Stimulated activated effector memory CD8-positive, alpha-beta T cell treated with anti-CD3 and anti-CD28 coated beads, Interleukin-12 subunit alpha, Interleukin-12 subunit beta, amount 100 ng/mL, for 72 hours (primary cell): ENCODE data around the gene NUMB.
A peak's percentile ranks its signal among the peaks of the same experiment; 100 is the strongest.

Experiments
- ATAC-seq: fragments of 150-1000 bp; cut with Tn5 transposase; 2 replicates; pipeline ENCODE4 v1.10.0; 2021
- DNase-seq, 2 donors: peaks; one replicate each; pipeline ENCODE4 v3.0.0; 2021 to 2022; ENCODE audit warnings: low spot score in 2 of 2
- H3K27ac Mint-ChIP-seq: one replicate; pipeline ENCODE4 v1.8.0; 2022; ENCODE audit warnings: mild to moderate bottlenecking, mixed read lengths
- H3K36me3 Mint-ChIP-seq: one replicate; pipeline ENCODE4 v1.8.0; 2022; ENCODE audit warnings: mild to moderate bottlenecking, mixed read lengths
- H3K4me1 Mint-ChIP-seq: one replicate; pipeline ENCODE4 v1.8.0; 2022; ENCODE audit warnings: mixed read lengths
- H3K4me3 Mint-ChIP-seq: one replicate; pipeline ENCODE4 v1.8.0; 2022; ENCODE audit warnings: mild to moderate bottlenecking, mixed read lengths
- H3K9me3 Mint-ChIP-seq: one replicate; pipeline ENCODE4 v1.8.0; 2022; ENCODE audit warnings: mixed read lengths

NUMB gene

DNA sequence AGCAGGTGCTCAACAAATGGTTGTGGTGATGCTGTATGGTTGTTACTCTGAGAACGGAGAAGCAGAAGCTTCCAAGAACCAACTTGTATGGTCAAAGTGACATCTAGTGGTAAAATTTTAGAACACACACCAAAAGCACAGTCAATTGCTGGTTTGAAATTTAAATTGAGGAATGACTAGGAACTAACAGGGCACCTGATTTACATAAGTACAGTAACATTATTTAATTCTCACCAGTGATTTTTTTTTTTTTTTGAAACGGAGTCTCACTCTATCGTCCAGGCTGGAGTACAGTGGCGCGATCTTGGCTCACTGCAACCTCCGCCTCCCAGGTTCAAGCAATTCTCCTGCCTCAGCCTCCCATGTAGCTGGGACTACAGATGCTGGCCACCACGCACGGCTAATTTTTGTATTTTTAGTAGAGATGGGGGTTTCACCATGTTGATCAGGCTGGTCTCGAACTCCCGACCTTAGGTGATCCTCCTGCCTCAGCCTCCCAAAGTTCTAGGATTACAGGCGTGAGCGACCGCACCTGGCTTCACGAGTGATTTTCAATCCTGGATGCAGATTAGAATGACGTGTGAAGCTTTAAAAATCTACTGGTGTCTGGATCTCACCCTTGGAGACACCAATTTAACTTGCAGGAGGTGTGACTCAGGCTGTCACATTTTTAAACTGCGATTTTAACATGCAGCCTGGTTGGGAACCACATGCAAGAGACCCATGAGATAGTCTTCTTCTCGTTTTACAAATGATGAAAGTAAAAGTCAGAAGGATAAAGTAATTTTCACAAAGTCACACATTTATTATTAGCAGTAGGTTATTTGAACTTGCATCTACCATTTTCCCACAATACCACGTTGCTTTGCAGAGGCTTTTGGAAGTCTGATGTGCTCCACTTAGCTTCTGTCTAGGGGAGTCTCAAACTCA, 14.1 kb upstream of the NUMB start:
- DNase-seq: no peak
- no peaks in the 10 kb centered on the region for H3K36me3 Mint-ChIP-seq
- no peak overlapping the region for H3K27ac Mint-ChIP-seq
- peaks cover 13% of the 10 kb centered on the region for H3K4me1 Mint-ChIP-seq
- no peaks in the 10 kb centered on the region for H3K9me3 Mint-ChIP-seq
- no peak overlapping the region for H3K4me3 Mint-ChIP-seq
- peak; percentile 27 for ATAC-seq

DNA sequence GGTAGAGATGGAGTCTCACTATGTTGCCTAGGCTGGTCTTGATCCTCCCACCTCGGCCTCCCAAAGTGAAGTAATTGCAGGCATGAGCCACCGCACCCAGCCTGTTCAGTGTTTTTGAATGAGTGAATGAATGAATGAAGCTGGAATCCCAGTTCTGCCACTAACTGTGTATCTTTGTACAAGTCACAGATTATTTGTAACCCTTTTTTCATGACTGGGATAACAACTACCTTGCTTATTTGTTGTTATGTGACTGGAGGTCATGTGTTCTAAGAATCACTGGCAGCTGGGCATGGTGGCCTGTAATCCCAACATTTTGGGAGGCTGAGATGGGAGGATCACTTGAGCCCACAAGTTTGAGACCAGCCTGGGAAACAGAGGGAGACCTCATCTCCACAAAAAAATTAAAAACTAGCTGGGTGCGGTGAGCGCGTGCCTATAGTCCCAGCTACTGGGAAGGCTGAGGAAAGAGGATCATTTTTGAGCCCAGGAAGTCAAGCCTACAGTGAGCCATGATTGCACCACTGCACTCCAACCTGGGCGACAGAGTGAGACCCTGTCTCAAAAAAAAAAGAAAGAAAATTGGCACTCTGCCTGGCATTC, 13.3 kb upstream of the NUMB start:
- peaks cover 21% of the 10 kb centered on the region for H3K4me1 Mint-ChIP-seq
- H3K9me3 Mint-ChIP-seq: no peaks in the 10 kb centered on the region
- DNase-seq (no peak), ATAC-seq (no peak)
- H3K36me3 Mint-ChIP-seq: no peaks in the 10 kb centered on the region
- H3K27ac Mint-ChIP-seq: no peak overlapping the region
- no peak overlapping the region for H3K4me3 Mint-ChIP-seq

DNA sequence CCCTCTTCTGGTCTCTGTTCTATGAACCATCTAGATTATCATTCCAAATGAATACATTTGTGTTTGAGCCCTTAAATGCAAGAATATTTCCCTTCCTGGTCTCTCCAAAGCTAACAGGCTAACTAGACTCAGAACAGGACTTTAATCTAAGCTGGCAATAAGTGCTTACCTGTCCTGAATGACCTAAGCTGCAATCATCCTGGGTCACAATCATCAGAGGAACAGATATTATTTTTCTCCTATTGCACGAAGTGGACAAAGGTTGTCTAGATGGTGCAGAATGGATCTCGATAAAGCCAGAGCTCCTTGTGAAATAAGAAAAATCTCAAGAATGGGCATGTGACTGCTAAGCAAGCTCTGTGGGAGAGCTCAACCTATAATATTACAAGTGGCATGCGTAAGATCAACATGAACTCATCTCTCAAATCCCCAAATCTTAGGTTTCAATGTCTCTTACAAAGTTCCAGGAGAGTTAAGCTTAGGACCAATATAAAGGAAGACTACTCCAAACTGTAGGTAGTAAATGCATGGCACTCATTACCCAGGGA, 10.6 kb upstream of the NUMB start:
- DNase-seq (no peak), ATAC-seq (no peak)
- Mint-ChIP-seq H3K36me3 (no peaks in the 10 kb centered on the region), H3K9me3 (no peaks in the 10 kb centered on the region), H3K4me3 (no peak overlapping the region), H3K27ac (no peak overlapping the region), H3K4me1 (peaks cover 43% of the 10 kb centered on the region)

- peak overlapping the region; percentile 93 for H3K27ac Mint-ChIP-seq
- peaks cover 51% of the 10 kb centered on the region for H3K4me1 Mint-ChIP-seq
- peak; percentile 90 for ATAC-seq
- DNase-seq: peak; percentile 26 to 58
- no peaks in the 10 kb centered on the region for H3K9me3 Mint-ChIP-seq
- H3K36me3 Mint-ChIP-seq: peaks cover 5% of the 10 kb centered on the region
- peak overlapping the region; percentile 57 for H3K4me3 Mint-ChIP-seq
These were observed 9.5 kb upstream of the NUMB start for GRCh38 chr14:73467800-73468199.

GRCh38 chr14:73467377-73467776, 9.0 kb upstream of the NUMB start:
- ATAC-seq (peak; percentile 71), DNase-seq (peak; percentile 41 to 70)
- Mint-ChIP-seq H3K27ac (peak overlapping the region; percentile 93), H3K9me3 (no peaks in the 10 kb centered on the region), H3K4me1 (peaks cover 52% of the 10 kb centered on the region), H3K4me3 (peak overlapping the region; percentile 57), H3K36me3 (peaks cover 5% of the 10 kb centered on the region)

GRCh38 chr14:73466861-73467260, 8.5 kb upstream of the NUMB start:
- DNase-seq (no peak), ATAC-seq (no peak)
- peaks cover 58% of the 10 kb centered on the region for H3K4me1 Mint-ChIP-seq
- H3K4me3 Mint-ChIP-seq: peak overlapping the region; percentile 57
- peaks cover 5% of the 10 kb centered on the region for H3K36me3 Mint-ChIP-seq
- H3K27ac Mint-ChIP-seq: peak overlapping the region; percentile 93
- H3K9me3 Mint-ChIP-seq: no peaks in the 10 kb centered on the region

DNA sequence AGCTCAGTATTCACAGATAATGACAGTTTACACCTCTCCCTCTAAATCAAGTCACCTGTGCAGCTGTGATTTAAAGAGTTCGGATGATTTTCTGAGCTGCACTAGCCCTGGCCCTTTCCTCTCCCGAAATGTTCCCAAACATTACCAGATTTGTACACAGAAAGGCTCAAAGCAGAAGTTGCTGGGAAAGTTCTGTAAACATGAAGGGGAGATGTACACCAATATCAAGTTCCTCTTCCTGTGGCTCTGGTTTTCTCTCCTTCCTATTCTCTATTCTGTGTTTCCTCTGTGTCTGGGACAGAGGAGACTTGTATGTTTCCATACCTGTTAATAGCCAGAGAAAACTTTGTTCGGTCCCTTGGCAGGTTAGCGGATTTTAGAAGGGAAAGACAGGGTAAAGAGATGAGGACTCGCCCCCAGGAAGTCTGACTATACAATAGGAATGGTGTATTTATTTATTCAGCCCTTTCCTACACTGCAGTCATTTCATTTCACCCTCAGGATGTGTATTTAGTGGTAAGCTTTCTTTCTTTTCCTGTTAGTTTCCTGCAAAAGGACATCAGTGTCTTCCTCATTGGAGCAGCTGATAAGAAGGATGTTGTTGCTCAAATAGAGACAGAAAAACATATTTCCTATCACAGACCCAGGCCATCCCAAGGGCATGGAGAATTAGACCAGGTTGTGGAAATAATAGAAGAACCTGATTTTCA, 7.6 kb upstream of the NUMB start:
- no peak overlapping the region for H3K4me3 Mint-ChIP-seq

GRCh38 chr14:73463411-73463810, 5.1 kb upstream of the NUMB start:
- DNase-seq (peak; percentile 20 to 79), ATAC-seq (peak; percentile 81)
- Mint-ChIP-seq H3K4me1 (peaks cover 73% of the 10 kb centered on the region), H3K36me3 (peaks cover 7% of the 10 kb centered on the region), H3K9me3 (no peaks in the 10 kb centered on the region), H3K4me3 (peak overlapping the region; percentile 63), H3K27ac (peak overlapping the region; percentile 89)

More for the DNA sequence above, 7.6 kb upstream of the NUMB start:
- H3K4me1 Mint-ChIP-seq: peaks cover 63% of the 10 kb centered on the region
- peaks cover 5% of the 10 kb centered on the region for H3K36me3 Mint-ChIP-seq
- H3K27ac Mint-ChIP-seq: peak overlapping the region; percentile 93
- ATAC-seq (no peak), DNase-seq (no peak)
- no peaks in the 10 kb centered on the region for H3K9me3 Mint-ChIP-seq

DNA sequence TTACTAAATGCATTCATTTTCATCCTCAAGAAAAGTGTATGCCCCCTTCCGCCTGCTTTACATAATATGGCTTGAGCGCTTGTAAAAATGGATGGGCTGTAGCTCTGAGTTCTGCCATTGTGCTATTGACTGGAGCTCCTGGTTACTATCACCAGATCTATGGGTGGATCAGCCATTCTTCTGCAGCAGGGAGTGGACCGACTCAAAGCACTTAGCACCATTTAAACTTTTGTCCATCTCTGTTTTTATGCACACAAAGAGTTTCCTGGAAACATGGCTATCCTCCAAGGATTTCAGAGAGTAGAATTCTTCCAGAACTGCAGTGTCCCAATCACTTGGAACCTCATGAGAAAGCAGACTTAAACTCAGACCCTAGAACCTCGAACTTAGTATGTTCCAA, 4.5 kb upstream of the NUMB start:
- Mint-ChIP-seq H3K4me3 (peak overlapping the region; percentile 63), H3K4me1 (peaks cover 68% of the 10 kb centered on the region), H3K36me3 (peaks cover 13% of the 10 kb centered on the region), H3K27ac (peak overlapping the region; percentile 89), H3K9me3 (no peaks in the 10 kb centered on the region)
- ATAC-seq (no peak), DNase-seq (no peak)

- H3K36me3 Mint-ChIP-seq: peaks cover 20% of the 10 kb centered on the region
- peak overlapping the region; percentile 55 for H3K27ac Mint-ChIP-seq
- no peak for ATAC-seq
- DNase-seq: no peak
- no peak overlapping the region for H3K4me3 Mint-ChIP-seq
- peaks cover 68% of the 10 kb centered on the region for H3K4me1 Mint-ChIP-seq
- H3K9me3 Mint-ChIP-seq: no peaks in the 10 kb centered on the region
These were observed 3.8 kb upstream of the NUMB start for GRCh38 chr14:73462048-73462715.

- Mint-ChIP-seq H3K36me3 (peaks cover 22% of the 10 kb centered on the region), H3K4me1 (peaks cover 67% of the 10 kb centered on the region)
These were observed 3.2 kb upstream of the NUMB start for GRCh38 chr14:73461478-73462047.

GRCh38 chr14:73460691-73461127, 2.4 kb upstream of the NUMB start:
- DNase-seq (no peak), ATAC-seq (no peak)
- H3K9me3 Mint-ChIP-seq: no peaks in the 10 kb centered on the region
- H3K4me1 Mint-ChIP-seq: peaks cover 61% of the 10 kb centered on the region
- H3K4me3 Mint-ChIP-seq: no peak overlapping the region
- H3K27ac Mint-ChIP-seq: no peak overlapping the region
- H3K36me3 Mint-ChIP-seq: peaks cover 22% of the 10 kb centered on the region

More at GRCh38 chr14:73461478-73462047, 3.2 kb upstream of the NUMB start:
- DNase-seq (no peak), ATAC-seq (no peak)
- H3K9me3 Mint-ChIP-seq: no peaks in the 10 kb centered on the region
- H3K27ac Mint-ChIP-seq: peak overlapping the region; percentile 55
- no peak overlapping the region for H3K4me3 Mint-ChIP-seq

GRCh38 chr14:73459959-73460358, 1.6 kb upstream of the NUMB start:
- Mint-ChIP-seq H3K27ac (no peak overlapping the region), H3K4me3 (peak overlapping the region; percentile 88), H3K9me3 (no peaks in the 10 kb centered on the region), H3K36me3 (peaks cover 22% of the 10 kb centered on the region), H3K4me1 (peaks cover 62% of the 10 kb centered on the region)
- no peak for ATAC-seq
- no peak for DNase-seq

DNA sequence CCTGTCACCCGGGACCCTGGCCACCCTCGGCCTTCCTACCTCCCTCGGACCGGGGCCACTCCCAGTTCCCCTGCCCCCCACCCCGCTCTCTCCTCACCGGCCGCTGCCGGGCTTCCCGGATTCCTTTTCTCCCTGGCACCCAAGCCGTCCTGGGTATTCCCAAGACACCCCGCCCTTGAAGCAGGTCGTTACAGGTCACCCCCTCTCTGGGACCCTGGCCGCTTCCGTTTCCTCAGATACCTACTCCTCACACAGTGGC, 493 bp downstream of the NUMB start:
- DNase-seq (peak in 1 of 2 donors; percentile 60), ATAC-seq (no peak)
- H3K27ac Mint-ChIP-seq: peak overlapping the region; percentile 95
- H3K4me3 Mint-ChIP-seq: peak overlapping the region; percentile 88
- H3K9me3 Mint-ChIP-seq: no peaks in the 10 kb centered on the region
- H3K36me3 Mint-ChIP-seq: peaks cover 17% of the 10 kb centered on the region
- H3K4me1 Mint-ChIP-seq: peaks cover 57% of the 10 kb centered on the region
